Transverse colon (tissue), 4 donors: ENCODE data around the gene ADSL.

ENCODE experiments used
- POLR2AphosphoS5 ChIP-seq, 3 donors: sonication (generic); formaldehyde crosslinking; IDR thresholded peaks; one replicate each; pipeline ENCODE4 v1.6.1; 2016; ENCODE audit warnings: antibody characterized with exemption in 3 of 3
- TF ChIP-seq, protein P1 (sequence below), 5 experiments: fragments of 200-600 bp in 3 of 5; fragments of 450-650 bp in 2 of 5; sonication (generic) in 3 of 5; IDR thresholded peaks; 1 replicate in 2 of 5; 2 replicates in 3 of 5; pipeline ENCODE4 v1.5.1; 2016 to 2017; ENCODE audit warnings: antibody characterized with exemption in 5 of 5, inconsistent platforms in 3 of 5, mild to moderate bottlenecking in 2 of 5, moderate library complexity in 1 of 5

GRCh38 chr22:40374567-40374966 is 28.3 kb downstream of the ADSL start:
- TF ChIP-seq, protein P1, sequence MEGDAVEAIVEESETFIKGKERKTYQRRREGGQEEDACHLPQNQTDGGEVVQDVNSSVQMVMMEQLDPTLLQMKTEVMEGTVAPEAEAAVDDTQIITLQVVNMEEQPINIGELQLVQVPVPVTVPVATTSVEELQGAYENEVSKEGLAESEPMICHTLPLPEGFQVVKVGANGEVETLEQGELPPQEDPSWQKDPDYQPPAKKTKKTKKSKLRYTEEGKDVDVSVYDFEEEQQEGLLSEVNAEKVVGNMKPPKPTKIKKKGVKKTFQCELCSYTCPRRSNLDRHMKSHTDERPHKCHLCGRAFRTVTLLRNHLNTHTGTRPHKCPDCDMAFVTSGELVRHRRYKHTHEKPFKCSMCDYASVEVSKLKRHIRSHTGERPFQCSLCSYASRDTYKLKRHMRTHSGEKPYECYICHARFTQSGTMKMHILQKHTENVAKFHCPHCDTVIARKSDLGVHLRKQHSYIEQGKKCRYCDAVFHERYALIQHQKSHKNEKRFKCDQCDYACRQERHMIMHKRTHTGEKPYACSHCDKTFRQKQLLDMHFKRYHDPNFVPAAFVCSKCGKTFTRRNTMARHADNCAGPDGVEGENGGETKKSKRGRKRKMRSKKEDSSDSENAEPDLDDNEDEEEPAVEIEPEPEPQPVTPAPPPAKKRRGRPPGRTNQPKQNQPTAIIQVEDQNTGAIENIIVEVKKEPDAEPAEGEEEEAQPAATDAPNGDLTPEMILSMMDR (IDR thresholded peaks at IDR 0.05) = no peak
- TF ChIP-seq POLR2AphosphoS5 (IDR thresholded peaks at IDR 0.05) = no peak
